KMS-11 (cell line): Measurements from ENCODE around the gene SLPI.

Source experiments
- H2AFZ ChIP-seq: fragments of 200-600 bp; sonication (generic); 2 replicates; pipeline ENCODE4 v1.6.1; 2016; ENCODE audit warnings: antibody characterized with exemption, mixed run types, low read depth
- H3K27ac ChIP-seq: fragments of 200-600 bp; sonication (generic); 2 replicates; pipeline ENCODE4 v1.6.1; 2016; ENCODE audit warnings: mild to moderate bottlenecking, mixed run types
- H3K27me3 ChIP-seq: fragments of 200-600 bp; sonication (generic); 2 replicates; pipeline ENCODE4 v1.6.1; 2017; ENCODE audit warnings: mild to moderate bottlenecking, low read depth, mixed run types, moderate library complexity; ENCODE audit not compliant: insufficient read depth
- H3K36me3 ChIP-seq: fragments of 200-600 bp; sonication (generic); 2 replicates; pipeline ENCODE4 v1.6.1; 2017; ENCODE audit warnings: mild to moderate bottlenecking, mixed run types; ENCODE audit not compliant: insufficient read depth
- H3K4me1 ChIP-seq: fragments of 200-600 bp; sonication (generic); 2 replicates; pipeline ENCODE4 v1.6.1; 2016; ENCODE audit warnings: mild to moderate bottlenecking, low read depth, mixed run types; ENCODE audit not compliant: poor library complexity, severe bottlenecking
- H3K4me2 ChIP-seq: fragments of 200-600 bp; sonication (generic); 2 replicates; pipeline ENCODE4 v1.7.0; 2016; ENCODE audit warnings: mild to moderate bottlenecking, mixed run types
- H3K4me3 ChIP-seq: fragments of 200-600 bp; sonication (generic); IDR thresholded peaks from 2 replicates; pipeline ENCODE4 v1.6.1; 2017; ENCODE audit warnings: low read depth, low read length, mixed read lengths; ENCODE audit not compliant: insufficient read depth
- H3K79me2 ChIP-seq: fragments of 200-600 bp; sonication (generic); 2 replicates; pipeline ENCODE4 v1.6.1; 2016; ENCODE audit warnings: low read depth, mixed run types; ENCODE audit not compliant: insufficient read depth
- H3K9ac ChIP-seq: fragments of 200-600 bp; sonication (generic); 2 replicates; pipeline ENCODE4 v1.6.1; 2016; ENCODE audit warnings: mild to moderate bottlenecking, mixed run types
- H4K20me1 ChIP-seq: fragments of 200-600 bp; sonication (generic); 2 replicates; pipeline ENCODE4 v1.6.1; 2016; ENCODE audit warnings: mild to moderate bottlenecking, mixed run types; ENCODE audit not compliant: insufficient read depth
- TF ChIP-seq, protein P1 (sequence below): fragments of 200-600 bp; sonication (generic); conservative IDR thresholded peaks from 2 replicates; pipeline ENCODE4 v1.6.1; 2017; ENCODE audit warnings: low read depth, mild to moderate bottlenecking, antibody characterized with exemption, low read length, moderate library complexity, mixed read lengths

SLPI gene, protein sequence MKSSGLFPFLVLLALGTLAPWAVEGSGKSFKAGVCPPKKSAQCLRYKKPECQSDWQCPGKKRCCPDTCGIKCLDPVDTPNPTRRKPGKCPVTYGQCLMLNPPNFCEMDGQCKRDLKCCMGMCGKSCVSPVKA

DNA sequence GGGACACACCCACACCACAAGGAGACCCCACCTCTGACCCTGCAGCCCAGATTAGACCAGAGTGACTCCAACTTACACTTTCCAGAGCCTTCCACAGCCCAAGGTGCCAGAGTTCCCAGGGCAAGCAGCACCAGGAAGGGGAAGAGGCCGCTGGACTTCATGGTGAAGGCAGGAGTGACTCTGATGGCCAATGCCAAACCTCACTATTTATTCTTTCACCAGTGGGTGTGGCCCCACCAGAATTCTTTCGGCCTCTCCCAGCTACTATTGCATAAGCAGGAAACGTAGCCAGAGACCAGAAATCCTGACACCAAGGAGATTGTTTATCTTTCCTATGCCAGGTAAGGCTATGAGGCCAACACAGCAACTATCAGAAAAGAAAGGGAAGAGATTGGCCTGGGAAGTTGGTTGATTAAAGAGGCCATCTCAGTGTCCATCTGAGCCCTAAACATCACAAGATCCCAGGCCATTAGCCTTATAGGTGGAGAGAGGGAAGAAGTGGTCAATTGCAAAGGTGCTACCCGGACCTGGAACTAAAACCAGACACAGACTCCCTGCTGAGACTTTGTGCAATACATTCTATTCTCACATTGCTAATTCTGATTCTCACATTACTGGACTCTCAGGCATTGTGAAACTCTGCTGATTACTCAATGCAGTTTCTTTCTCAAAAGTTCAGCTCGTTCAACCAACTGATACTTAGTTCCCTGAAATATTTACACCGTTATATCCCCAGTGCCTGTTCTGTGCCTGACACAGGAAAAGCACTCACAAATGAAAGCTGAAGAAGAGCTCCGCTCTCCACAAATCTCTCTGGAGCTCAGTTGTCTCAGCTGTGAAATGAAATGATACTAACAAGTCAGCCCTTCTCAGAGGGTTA lies at the start of gene SLPI:
SLPI (minus strand) TSS at position 182 of the 880 bp plus-strand sequence; CDS start at position 161, 21 bp downstream.
- TF ChIP-seq, protein P1, sequence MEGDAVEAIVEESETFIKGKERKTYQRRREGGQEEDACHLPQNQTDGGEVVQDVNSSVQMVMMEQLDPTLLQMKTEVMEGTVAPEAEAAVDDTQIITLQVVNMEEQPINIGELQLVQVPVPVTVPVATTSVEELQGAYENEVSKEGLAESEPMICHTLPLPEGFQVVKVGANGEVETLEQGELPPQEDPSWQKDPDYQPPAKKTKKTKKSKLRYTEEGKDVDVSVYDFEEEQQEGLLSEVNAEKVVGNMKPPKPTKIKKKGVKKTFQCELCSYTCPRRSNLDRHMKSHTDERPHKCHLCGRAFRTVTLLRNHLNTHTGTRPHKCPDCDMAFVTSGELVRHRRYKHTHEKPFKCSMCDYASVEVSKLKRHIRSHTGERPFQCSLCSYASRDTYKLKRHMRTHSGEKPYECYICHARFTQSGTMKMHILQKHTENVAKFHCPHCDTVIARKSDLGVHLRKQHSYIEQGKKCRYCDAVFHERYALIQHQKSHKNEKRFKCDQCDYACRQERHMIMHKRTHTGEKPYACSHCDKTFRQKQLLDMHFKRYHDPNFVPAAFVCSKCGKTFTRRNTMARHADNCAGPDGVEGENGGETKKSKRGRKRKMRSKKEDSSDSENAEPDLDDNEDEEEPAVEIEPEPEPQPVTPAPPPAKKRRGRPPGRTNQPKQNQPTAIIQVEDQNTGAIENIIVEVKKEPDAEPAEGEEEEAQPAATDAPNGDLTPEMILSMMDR = no peak
- H4K20me1 ChIP-seq = no peaks in the 10 kb centered on the region
- no peaks in the 10 kb centered on the region for H3K27me3 ChIP-seq
- peak within 1 kb of the TSS; percentile 77 for H3K4me2 ChIP-seq
- H3K79me2 ChIP-seq = no peaks in the 10 kb centered on the region
- H3K36me3 ChIP-seq = no peaks in the 10 kb centered on the region
- H3K9ac ChIP-seq = peak within 1 kb of the TSS; percentile 2; the same call in 1 of the 2 replicates
- H3K4me1 ChIP-seq = peaks cover 40% of the 10 kb centered on the region
- H3K27ac ChIP-seq = peak within 1 kb of the TSS; percentile 41; the same call in 1 of the 2 replicates
- H3K4me3 ChIP-seq = no peak within 1 kb of the TSS
- H2AFZ ChIP-seq = peak within 1 kb of the TSS; percentile 8; the same call in 1 of the 2 replicates

DNA sequence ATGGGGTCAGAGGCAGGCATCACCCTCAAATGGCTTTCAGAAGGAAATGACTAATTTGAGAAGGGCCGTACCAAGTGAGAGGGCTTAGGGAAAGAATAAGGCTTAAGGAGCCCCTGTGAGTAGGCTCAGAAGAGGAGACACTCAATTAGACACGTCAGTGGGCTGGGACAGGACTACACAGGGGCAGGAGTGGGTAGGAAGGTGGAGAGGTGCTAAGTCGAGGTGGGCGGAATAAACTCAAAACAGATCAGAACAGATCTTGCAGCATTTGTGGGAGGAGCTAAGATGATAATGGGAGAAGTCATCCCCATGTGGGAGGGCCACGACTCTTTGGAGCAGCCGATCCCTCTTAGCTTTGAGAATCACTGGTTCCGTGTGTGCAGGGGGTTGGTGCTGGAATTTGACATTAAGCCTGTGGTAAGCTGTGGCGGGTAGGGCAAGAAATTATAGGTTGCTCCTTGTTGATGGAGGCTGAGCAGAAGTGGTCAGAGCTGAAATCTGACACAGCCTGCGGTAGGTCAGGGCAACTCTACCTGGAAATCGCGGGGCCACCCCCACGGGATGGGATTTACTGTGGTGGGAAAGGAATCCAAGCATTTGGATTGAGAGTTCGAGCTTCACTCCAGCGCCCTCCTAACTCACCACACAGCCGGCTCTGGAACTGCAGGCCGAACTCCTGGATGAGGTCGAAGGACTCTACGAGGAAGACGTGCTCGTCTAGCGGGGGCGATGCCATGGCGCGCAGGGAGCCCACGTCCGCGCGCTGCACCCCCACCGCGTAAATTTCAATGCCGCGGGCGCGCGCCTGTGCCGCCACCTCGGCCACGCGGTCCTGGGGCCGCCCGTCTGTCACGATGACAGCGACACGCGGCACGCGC lies 49.5 kb upstream of the SLPI start:
- Histone ChIP-seq H3K79me2 (no peaks in the 10 kb centered on the region), H3K4me3 (no peak overlapping the region), H2AFZ (no peak overlapping the region), H3K27ac (no peak overlapping the region), H3K4me1 (peaks cover 36% of the 10 kb centered on the region), H3K36me3 (no peaks in the 10 kb centered on the region), H4K20me1 (no peaks in the 10 kb centered on the region), H3K4me2 (no peak overlapping the region), H3K27me3 (no peaks in the 10 kb centered on the region), H3K9ac (no peak overlapping the region)
- TF ChIP-seq, protein P1 = no peak

DNA sequence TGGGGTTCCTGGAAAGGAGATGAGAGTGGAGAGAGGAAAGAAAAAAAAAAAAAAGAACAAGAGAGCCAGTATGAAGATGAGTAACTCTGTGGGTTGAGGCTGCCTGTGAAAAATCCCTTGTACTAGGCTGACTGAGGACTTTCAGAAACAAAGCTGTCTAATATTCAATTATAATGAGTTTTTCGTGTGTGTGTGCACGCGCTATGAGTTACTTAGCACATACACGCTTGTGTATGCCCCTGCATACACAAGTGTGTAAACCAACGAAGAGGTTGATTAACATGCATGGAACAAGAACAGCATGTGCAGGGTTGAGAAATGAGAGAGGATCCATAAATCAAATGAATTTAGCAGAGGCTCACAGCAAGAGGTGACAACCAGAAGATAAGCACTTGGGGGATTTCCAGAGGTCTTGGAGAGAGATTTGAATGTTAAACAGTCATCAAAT lies 47.5 kb upstream of the SLPI start:
- H3K9ac ChIP-seq = peak overlapping the region; percentile 24; the same call in 1 of the 2 replicates
- peak overlapping the region; percentile 35 for H2AFZ ChIP-seq
- H3K4me1 ChIP-seq = peaks cover 36% of the 10 kb centered on the region
- TF ChIP-seq, protein P1 = no peak
- H3K27me3 ChIP-seq = no peaks in the 10 kb centered on the region
- peak overlapping the region; percentile 79 for H3K27ac ChIP-seq
- H3K4me2 ChIP-seq = peak overlapping the region; percentile 55
- no peaks in the 10 kb centered on the region for H4K20me1 ChIP-seq
- H3K36me3 ChIP-seq = no peaks in the 10 kb centered on the region
- H3K79me2 ChIP-seq = no peaks in the 10 kb centered on the region
- H3K4me3 ChIP-seq = no peak overlapping the region

DNA sequence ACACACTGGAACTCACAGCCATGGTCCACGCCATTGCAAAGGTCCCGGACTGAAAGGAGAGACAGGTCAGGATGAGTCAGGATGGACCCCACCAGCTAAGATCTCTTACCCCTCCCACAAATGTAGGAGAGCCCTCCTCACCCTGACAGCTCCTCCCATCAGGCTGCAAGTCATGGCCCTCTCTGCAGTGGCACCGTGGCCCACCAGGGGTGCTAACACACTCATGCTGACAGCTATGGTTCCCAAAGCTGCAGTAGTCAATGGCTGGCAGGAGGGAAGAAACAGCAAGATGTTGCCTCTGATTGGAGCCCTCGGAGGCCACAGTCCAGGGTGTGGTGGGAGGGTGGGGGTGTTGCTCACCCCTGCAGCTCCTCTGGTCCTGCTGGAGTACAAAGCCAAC lies 46.6 kb upstream of the SLPI start:
- Histone ChIP-seq H3K36me3 (no peaks in the 10 kb centered on the region), H2AFZ (peak overlapping the region; percentile 35), H3K4me1 (peaks cover 36% of the 10 kb centered on the region), H3K27ac (peak overlapping the region; percentile 79), H4K20me1 (no peaks in the 10 kb centered on the region), H3K9ac (no peak overlapping the region; the same call in 1 of the 2 replicates), H3K27me3 (no peaks in the 10 kb centered on the region), H3K79me2 (no peaks in the 10 kb centered on the region), H3K4me2 (peak overlapping the region; percentile 55), H3K4me3 (no peak overlapping the region)
- TF ChIP-seq, protein P1 = peak; percentile 76
